Activated CD4-positive, alpha-beta T cell treated with anti-CD3 and anti-CD28 coated beads, Interleukin-2, Interleukin-4, amounts not matched to agents 100 ng/mL and 50 ng/mL, durations not matched to agents 16 hours and 8 hours (primary cell): ENCODE measurements around the gene LBX1.

Experiments used
- DNase-seq: peaks from one replicate; pipeline ENCODE4 v3.0.0-alpha.2; 2020; ENCODE audit warnings: low spot score

The LBX1 gene

GRCh38 chr10:101241840-101242707, 12.8 kb upstream of the LBX1 start:
- DNase-seq = no peak

GRCh38 chr10:101238732-101239105, 9.5 kb upstream of the LBX1 start:
- no peak for DNase-seq

- no peak for DNase-seq
Observed at GRCh38 chr10:101237982-101238731, 8.9 kb upstream of the LBX1 start.

GRCh38 chr10:101237081-101237981, 8.1 kb upstream of the LBX1 start:
- DNase-seq = no peak

DNA sequence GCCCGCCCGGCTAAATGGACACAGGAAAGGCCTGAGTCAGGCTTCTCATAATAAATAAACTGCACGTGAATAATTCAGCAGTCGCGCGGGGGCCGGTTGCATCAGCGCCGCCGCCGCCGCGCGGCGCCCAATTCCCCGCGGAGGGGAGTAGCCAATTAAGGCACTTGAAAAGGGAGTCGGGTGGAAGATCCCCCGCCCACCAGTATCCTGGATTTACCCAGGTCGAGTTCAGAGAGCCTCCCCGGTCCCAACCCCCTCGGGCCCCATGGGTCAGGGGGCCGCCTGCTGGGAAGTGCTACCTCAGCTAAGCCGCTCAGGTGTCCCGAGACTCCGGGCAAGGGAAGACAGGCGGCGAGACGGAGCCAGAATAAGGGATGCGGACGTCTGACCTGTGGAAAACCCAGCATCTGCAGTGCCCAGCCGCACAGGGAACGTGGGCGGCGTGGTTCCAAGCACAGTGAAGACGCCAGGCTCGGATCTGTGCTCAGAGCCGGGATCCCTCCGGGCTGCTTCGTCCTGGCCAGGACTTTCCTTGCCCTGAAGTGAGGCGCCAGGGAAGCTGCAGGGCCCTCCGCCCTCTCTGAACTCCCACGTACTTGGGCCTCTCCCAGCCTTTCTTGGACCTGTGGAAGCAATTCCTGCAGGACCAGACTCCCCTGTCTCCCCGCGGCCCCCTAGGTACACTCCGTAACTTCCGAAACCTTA, 7.3 kb upstream of the LBX1 start:
- DNase-seq = no peak

DNA sequence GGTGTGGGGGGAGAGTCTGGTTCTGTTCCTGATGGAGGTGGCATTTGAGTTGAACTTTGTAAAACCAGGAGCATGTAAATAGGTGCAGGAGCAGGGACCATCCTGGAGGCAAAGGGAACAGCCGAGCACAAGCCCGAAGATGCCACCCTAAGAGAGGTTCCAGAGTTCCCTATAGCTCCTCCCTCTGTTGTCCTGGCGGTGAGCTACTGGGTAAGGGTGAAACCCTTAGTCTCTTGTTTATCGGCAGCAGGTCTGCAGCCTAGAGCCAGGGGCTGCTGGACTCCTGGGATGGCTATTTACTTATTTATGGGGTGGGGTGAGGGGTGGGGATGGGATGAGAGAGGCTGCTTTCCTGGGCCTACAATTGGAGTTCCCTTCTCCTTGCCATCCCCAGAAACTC, 6.5 kb upstream of the LBX1 start:
- DNase-seq = no peak

DNA sequence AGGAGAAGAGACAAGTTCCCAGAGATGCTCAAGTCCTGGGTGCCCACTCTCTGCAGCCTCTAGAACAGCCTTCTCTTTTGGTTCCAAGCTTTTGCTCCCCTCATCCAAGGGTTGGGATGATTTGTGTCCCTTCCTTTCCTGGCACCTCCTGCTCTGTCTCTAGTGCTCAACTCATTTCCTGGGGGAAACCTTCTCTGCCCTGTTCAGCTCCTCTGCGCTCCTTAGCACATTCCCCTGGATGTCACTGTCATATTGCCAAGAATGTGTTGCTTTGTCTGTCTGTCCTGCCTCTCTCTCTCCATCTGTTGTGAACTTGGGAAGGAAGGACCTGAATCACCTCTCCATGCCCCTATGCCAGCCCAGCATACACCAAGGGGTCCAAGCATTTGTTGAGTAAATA, 5.1 kb upstream of the LBX1 start:
- no peak for DNase-seq

DNA sequence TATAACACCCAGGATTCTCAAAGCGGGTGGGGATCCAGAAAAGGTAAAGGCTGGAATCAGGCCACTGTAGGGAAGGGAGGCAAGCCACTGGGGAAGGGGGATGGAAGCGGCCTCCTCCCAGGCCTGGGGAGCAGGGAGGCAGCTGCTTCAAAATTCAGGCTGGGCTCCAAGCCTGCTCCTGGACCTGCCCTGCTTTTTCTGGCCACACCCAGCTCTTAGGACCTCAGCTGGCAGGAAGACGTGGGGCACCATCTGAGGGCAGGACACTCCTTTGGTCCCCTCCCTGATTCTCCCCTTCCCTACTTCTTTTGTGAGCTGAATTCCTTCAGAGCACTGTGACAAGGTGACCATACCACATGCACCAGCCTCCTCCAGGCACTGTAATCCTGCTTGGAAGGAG, 4.6 kb upstream of the LBX1 start:
- no peak for DNase-seq

DNA sequence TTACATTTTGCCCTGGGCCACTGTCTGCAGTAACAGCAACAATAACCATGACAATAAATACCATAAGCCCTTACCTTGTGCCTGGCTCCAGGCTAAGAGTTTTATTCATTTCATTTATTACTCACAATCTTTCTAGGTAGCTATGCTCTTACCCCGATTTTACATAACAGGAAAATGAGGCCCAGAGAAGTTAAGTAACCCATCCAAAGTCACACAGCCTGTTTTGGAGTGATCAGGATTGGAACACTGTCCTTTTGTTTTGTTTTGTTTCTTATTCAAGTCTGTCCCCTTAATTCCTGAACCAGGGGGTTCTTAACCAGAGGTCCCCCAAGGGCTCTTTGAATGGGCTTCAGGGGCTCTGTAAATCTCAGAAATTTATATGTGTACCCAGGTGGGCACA, 4.2 kb upstream of the LBX1 start:
- DNase-seq = no peak

GRCh38 chr10:101231912-101232689, 2.8 kb upstream of the LBX1 start:
- no peak for DNase-seq

- DNase-seq = no peak
Observed at GRCh38 chr10:101231092-101231491, 1.8 kb upstream of the LBX1 start.

GRCh38 chr10:101230183-101230917, 1.1 kb upstream of the LBX1 start:
- DNase-seq = no peak

GRCh38 chr10:101228966-101229265, 347 bp downstream of the LBX1 start:
- no peak for DNase-seq

GRCh38 chr10:101228153-101228965, 904 bp downstream of the LBX1 start:
- no peak for DNase-seq

DNA sequence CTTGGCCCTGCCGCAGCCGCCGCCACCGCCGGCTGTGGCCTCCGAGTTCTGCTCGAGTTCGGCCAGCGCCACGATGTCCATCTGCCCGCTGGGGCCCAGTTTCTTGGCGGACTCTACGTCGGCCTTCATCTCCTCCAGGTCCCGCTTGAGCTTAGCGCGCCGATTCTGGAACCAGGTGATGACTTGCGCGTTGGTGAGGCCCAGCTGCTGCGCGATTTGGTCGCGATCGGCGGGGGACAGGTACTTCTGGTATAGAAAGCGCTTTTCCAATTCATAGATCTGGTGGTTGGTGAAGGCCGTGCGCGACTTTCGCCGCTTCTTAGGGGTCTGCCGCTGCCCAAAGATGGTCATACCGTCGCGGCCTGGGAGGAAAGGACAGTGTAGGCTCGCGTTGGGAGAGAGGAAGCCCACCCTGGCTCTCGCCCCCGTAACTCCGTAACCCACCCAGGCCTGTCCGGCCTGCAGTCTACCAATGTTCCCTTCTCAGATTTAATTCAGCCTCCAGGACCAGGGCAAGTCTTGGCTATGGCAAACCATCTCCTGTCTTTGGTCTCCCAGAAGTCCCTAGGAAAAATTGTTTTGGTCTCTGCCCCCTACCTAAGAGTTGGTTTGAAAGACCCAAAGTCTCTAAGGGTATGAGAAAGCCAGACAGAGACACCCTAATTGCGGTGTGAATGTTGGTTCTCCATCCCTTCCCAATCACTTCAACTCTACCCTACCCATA, 1.7 kb downstream of the LBX1 start:
- no peak for DNase-seq

- DNase-seq = no peak
Observed at GRCh38 chr10:101226491-101227428, 2.5 kb downstream of the LBX1 start.

DNA sequence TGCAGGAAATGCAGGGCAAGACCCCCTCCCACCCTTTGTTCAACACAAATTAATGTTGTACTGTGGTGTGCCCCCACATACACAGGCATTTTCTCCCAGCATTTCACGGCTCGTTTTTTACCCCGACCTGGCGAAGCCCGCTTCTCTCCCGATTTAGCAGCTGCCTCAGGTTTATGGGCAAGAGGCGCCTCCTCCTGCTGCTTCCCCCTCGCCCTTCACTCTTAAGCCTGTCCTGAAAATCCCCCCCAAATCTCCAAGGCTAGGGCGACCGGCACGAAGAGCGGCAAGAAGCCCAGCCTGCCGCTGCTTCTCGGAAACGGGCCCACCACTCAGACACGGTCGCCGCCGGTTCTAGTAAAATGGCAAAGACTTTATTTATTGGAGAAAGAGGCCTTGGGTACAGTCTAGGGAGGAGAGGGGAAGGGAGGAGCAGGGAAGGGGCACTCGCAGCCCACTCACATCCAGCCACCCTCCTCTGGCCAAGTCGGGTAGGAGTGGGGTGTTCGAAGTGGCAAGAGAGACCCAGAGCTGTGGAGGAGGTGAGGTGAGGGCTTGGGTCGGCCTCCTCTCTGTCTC, 3.3 kb downstream of the LBX1 start:
- DNase-seq = no peak
